Duodenal mucosa (tissue), 2 donors: ENCODE measurements around the gene SLX4IP.

ENCODE experiments used
- H3K27ac ChIP-seq: one replicate; pipeline ENCODE4 v1.7.0; 2013; ENCODE audit warnings: low read depth, low read length
- H3K27me3 ChIP-seq, 2 donors: one replicate each; pipeline ENCODE4 v1.7.0; 2013; ENCODE audit warnings: low read length in 2 of 2, control low read depth in 1 of 2; ENCODE audit not compliant: insufficient read depth in 2 of 2, control insufficient read depth in 1 of 2
- H3K36me3 ChIP-seq, 2 donors: one replicate each; pipeline ENCODE4 v1.7.0; 2013; ENCODE audit warnings: low read length in 2 of 2, control low read depth in 1 of 2; ENCODE audit not compliant: insufficient read depth in 2 of 2, control insufficient read depth in 1 of 2
- H3K4me1 ChIP-seq, 2 donors: one replicate each; pipeline ENCODE4 v1.7.0; 2013; ENCODE audit warnings: low read length in 2 of 2, control low read depth in 1 of 2; ENCODE audit not compliant: insufficient read depth in 2 of 2, control insufficient read depth in 1 of 2
- H3K4me3 ChIP-seq, 2 donors: one replicate each; pipeline ENCODE4 v1.7.0; 2013; ENCODE audit warnings: low read length in 2 of 2, low read depth in 1 of 2
- H3K9ac ChIP-seq, 2 donors: one replicate each; pipeline ENCODE4 v1.7.0; 2013; ENCODE audit warnings: low read length in 2 of 2, low read depth in 1 of 2
- H3K9me3 ChIP-seq, 2 donors: one replicate each; pipeline ENCODE4 v1.7.0; 2013; ENCODE audit warnings: low read length in 2 of 2, control low read depth in 1 of 2; ENCODE audit not compliant: control insufficient read depth in 1 of 2

The SLX4IP gene

DNA sequence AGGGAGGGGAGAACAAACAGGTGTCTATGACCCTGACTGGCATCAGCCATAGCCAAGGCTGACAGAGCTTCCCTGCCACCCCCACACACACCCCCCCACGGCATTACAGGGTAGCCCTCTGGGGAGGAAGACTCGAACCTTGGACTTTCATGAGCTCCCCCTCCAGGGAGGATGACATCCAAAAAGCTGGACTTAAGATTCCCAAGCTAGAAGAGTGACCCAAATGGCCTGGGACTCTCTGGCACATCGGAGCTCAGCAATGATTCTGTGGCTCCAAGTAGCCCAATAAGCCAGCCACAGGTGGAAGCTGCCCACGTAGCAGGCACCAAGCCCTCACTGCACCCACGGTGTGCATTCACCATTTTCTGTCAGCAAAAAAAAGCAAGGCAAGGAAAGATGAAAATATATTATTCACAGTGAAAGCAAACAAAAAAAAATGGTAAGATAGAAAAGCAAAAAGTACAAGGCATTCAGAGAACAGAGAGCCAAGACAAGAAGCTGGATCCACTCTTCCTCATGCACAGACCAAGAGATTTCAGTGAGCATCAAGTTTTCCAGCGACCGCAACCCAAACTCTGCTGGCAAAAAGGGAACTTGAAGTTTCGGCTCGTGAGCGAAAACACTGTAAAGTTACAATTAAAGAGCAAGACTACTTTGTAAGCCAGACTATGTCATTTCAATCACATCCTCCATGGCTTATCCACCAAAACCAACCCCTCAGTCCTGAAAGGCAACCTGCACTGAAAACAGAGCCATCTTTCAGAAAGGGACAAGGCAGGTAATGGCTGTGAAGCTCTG, 227.8 kb downstream of the SLX4IP start:
- Histone ChIP-seq H3K9me3 (no peaks in the 10 kb centered on the region), H3K27ac (no peak overlapping the region), H3K4me3 (no peak overlapping the region), H3K36me3 (peaks cover 25 to 74% of the 10 kb centered on the region in 2 donors), H3K9ac (no peak overlapping the region), H3K4me1 (peaks cover 21 to 22% of the 10 kb centered on the region in 2 donors), H3K27me3 (no peaks in the 10 kb centered on the region)

DNA sequence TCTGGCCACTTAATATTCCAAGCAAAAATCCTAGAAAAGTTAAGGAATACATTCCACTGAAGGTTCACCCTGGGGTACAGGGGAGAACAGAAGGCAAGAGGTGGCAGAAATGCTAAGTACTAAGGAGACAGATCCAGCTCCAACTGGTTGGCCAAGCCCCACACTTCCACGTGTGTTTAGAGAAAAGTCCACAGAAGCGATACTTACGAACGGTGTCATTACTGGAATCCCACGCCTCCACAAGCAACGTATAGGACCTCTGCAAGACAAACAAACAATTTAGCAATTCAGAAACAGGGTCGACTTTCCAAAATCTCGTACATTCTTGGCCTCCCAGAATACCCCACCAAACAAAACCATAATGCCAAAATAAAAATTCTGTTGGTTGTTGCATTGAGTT, 228.7 kb downstream of the SLX4IP start:
- Histone ChIP-seq H3K36me3 (peaks cover 20 to 77% of the 10 kb centered on the region in 2 donors), H3K27me3 (no peaks in the 10 kb centered on the region), H3K27ac (no peak overlapping the region), H3K9ac (no peak overlapping the region), H3K9me3 (no peaks in the 10 kb centered on the region), H3K4me1 (peaks cover 21 to 22% of the 10 kb centered on the region in 2 donors), H3K4me3 (no peak overlapping the region)

DNA sequence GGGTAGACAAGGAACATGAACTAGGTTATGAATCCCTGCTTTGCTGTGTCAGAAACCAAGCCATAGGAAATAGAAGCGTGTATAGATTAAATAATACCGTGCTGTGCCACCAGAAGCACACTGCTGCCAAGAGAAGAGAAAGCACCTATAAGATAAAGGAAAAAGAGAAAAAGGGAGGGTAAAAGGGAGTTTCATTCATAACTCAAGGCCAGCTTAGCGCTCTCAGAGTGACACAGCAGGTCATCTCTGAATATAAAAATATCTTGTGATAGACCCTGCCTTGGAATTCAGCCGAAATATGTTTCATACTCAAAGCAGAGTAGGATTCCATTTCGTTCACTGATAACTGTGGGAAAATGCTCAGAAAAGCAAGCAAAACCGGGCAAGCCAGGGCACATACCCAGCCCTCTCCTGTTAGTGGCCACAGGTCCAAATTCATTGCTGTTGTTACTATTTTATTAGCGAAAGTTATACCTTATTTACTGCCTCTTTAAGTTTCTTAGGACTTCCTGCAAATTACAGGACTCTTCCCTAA, 230.0 kb downstream of the SLX4IP start:
- H3K4me3 ChIP-seq, result no peak overlapping the region
- H3K27ac ChIP-seq, result no peak overlapping the region
- H3K27me3 ChIP-seq, result no peaks in the 10 kb centered on the region
- peaks cover 24 to 71% of the 10 kb centered on the region in 2 donors for H3K36me3 ChIP-seq
- H3K4me1 ChIP-seq, result peaks cover 26 to 27% of the 10 kb centered on the region in 2 donors
- H3K9ac ChIP-seq, result no peak overlapping the region
- no peaks in the 10 kb centered on the region for H3K9me3 ChIP-seq

DNA sequence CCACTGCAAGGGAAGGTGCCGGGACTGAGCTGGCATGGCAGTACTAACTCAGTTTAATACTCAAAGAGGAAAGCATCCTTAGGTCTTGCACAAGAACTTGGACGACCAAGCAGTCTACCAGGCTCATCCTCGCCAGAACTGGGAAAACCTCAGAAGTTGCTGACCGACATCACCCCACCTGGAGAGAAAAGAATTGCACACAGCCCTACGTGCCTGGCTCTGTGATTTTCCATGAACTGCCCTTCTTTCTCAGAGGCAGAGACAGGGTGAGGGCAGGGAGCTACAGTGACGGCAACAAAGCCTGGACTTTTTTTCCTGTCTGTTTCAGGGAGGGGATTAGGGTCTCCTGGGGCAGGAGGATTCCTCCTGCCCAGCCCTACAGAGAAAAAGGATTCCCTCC, 230.7 kb downstream of the SLX4IP start:
- Histone ChIP-seq H3K4me3 (no peak overlapping the region), H3K4me1 (peaks cover 33 to 34% of the 10 kb centered on the region in 2 donors), H3K9me3 (no peaks in the 10 kb centered on the region), H3K36me3 (peaks cover 24 to 64% of the 10 kb centered on the region in 2 donors), H3K27me3 (no peaks in the 10 kb centered on the region), H3K27ac (no peak overlapping the region), H3K9ac (no peak overlapping the region)

DNA sequence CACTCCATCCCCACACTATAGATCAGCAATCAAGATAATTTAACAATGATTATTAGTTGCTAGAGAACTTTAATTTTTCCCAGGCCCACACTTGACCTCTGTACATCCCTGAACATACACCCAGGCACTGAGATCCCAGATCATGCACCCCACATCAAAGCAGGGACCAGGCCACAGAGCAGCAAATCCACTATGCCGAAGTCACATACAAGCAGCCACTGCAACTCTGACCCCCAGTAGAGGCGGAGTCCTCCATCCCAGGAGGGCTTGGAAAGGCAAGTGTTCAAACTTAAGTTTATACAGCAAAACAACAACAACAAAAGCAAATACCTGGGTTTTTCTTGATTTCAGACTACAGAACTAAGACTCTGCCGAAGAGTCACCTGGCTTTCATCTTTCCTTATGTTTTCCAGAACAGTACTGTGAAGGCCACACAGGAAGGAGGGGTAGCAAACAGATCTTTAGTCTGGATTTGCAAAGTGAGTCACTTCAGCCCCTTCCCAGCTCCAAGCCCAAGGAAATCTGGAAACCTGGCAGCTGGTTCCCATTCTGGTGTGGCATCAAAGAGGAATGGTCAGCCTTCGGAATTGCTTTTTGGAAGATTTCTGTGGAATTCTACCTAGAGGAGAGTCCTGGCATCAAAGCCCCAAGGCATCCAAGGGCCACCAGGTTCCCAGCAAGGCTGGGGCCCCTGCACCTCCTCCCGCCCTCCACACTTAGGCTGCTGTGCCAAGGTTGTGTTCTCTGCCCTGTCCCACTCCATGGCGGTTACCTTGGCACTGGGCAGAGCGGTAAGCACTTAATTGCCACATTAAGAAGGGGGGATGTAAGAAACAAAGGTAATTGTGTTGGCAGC, 231.3 kb downstream of the SLX4IP start:
- Histone ChIP-seq H3K27me3 (no peaks in the 10 kb centered on the region), H3K36me3 (peaks cover 19 to 58% of the 10 kb centered on the region in 2 donors), H3K9me3 (no peaks in the 10 kb centered on the region), H3K27ac (no peak overlapping the region), H3K4me1 (peaks cover 38 to 41% of the 10 kb centered on the region in 2 donors), H3K9ac (no peak overlapping the region), H3K4me3 (no peak overlapping the region)

DNA sequence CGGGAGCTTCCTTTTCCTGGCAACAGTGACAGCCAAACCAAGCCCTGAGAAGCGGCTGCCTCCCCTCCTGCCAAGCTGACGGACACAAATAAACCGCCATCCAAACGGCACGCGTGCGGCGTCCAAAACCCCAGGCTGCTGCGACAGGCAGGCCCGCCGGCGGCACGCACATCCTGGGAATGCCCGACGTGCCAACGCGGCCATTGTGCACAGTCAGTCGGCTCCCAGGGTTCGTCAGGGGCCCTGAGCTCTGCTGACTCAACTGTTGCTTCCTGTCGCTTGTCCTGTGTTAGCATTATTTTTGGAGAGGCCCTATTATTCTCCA, 231.9 kb downstream of the SLX4IP start:
- no peak overlapping the region for H3K4me3 ChIP-seq
- H3K9ac ChIP-seq, result no peak overlapping the region

DNA sequence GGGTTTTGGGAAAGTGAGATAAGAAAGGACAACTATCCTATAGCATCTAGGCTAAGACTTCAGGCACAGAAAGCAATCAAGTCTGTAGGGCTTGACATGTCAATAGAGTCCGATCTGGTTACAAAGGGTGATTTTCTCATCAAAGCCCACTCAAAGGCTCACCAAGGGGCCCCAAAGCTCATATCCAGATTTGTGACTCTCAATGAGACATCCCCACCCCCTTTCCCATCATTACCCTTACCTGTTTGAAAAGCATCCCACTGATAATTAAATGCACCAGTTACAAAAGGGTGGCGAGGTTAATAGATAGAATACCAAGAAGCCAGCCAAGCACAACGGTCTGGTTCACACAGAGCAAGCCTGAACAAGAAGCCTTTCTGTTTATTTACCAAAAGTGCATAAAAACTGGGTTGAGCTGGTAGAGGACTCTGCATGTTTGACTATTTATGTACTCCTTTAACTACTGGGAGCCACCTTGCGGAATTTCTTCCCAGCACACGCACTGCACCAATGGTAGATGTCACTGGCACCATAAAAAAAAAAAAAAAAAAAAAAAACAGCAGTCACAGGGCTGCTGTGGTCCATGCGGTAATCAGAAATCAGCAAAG, 232.6 kb downstream of the SLX4IP start:
- Histone ChIP-seq H3K9ac (no peak overlapping the region), H3K27ac (no peak overlapping the region), H3K4me3 (no peak overlapping the region), H3K27me3 (no peaks in the 10 kb centered on the region), H3K9me3 (no peaks in the 10 kb centered on the region), H3K36me3 (peaks cover 7 to 46% of the 10 kb centered on the region in 2 donors), H3K4me1 (peaks cover 38 to 43% of the 10 kb centered on the region in 2 donors)

More for the DNA sequence above, 231.9 kb downstream of the SLX4IP start:
- H3K4me1 ChIP-seq, result peaks cover 38 to 43% of the 10 kb centered on the region in 2 donors
- H3K36me3 ChIP-seq, result peaks cover 13 to 52% of the 10 kb centered on the region in 2 donors
- H3K9me3 ChIP-seq, result no peaks in the 10 kb centered on the region
- H3K27me3 ChIP-seq, result no peaks in the 10 kb centered on the region
- no peak overlapping the region for H3K27ac ChIP-seq

DNA sequence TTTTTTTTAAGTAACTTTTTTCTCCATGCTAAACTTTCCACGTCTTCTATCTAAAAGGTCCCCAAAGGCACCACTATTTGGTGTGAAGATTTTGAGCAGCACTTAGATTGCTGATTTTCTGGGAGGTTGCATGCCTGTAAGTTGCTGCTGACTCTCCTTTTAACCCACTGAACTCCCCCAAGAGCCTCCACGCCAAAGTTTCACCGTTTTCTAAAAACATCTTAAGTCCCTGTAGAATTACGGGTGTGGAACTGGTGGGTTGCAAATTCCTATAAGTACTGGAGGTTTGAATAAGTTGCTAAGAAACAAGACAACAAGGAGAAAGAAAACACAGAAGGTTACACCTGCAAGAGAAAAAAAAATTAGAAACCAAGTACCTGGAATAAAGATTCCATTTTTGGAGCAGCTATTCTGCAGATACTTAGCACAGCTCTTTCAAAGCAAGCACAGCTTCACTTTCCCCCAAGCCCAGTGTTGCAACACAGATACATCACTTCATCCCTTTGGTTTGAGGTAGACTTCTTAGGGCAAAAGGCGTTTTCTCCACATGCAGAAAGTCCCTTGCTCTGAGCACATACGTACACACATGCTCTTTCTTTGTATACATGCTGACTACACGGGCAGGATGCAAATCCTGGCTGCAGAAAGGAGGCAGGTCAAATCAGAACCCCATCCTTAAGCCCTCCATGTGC, 233.7 kb downstream of the SLX4IP start:
- H3K9me3 ChIP-seq, result no peaks in the 10 kb centered on the region
- H3K27me3 ChIP-seq, result no peaks in the 10 kb centered on the region
- H3K27ac ChIP-seq, result no peak overlapping the region
- peaks cover 5 to 35% of the 10 kb centered on the region in 2 donors for H3K36me3 ChIP-seq
- H3K4me1 ChIP-seq, result peaks cover 38% of the 10 kb centered on the region in 2 donors
- no peak overlapping the region for H3K9ac ChIP-seq
- H3K4me3 ChIP-seq, result no peak overlapping the region

- Histone ChIP-seq H3K4me3 (peak overlapping the region; percentile 86 to 93), H3K4me1 (peaks cover 28 to 29% of the 10 kb centered on the region in 2 donors), H3K27ac (no peak overlapping the region), H3K9me3 (no peaks in the 10 kb centered on the region), H3K36me3 (peaks cover 5 to 30% of the 10 kb centered on the region in 2 donors), H3K27me3 (no peaks in the 10 kb centered on the region), H3K9ac (peak overlapping the region in 1 of 2 donors; percentile 74)
Measured at GRCh38 chr20:10669843-10670446, 234.8 kb downstream of the SLX4IP start.
